ENCODE measurements around the gene PNO1.
A peak's percentile ranks its signal among the peaks of the same experiment; 100 is the strongest.
"Not testable (repeated sequence)": the region's sequence is repeated elsewhere in the genome, so short reads cannot be mapped to it uniquely, and the experiment has no call there.

Gene PNO1

DNA sequence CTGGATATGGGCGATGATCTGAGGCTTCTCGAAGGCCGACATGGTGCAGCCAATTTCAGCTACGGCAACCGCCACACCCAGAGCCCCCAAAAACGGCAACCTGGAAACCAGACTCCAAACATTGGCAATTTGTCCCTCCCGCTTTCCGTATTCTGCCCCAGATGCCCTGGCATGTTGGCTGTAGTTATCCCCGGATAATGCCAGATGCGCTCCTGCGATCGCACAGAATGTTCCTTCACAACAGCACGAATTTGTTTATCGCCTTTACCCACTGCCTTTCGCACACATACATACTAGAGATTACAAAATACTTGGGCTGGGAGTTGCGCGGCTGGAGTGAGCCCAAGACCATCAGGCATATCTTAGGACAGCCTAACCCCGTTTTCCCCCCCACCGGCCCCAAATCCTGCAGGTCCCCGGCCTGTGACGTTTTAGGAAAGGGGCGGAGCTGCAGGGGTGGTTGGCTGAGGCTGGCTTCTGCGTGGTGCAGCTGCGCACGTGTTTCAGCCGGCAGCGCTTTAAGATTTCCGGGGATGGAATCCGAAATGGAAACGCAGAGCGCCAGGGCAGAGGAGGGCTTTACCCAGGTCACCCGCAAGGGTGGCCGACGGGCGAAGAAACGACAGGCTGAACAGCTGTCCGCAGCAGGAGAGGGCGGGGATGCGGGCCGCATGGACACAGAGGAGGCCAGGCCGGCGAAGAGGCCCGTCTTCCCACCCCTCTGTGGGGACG is at the start of gene PNO1:
TSS of gene PNO1 (plus strand) at position 487 of the 732 bp plus-strand sequence. CDS start at position 534, 47 bp downstream.
- no peaks in the 10 kb centered on the region for H3K9me3 Mint-ChIP-seq
- peaks cover 81% of the 10 kb centered on the region for H3K36me3 Mint-ChIP-seq (ENCODE audit: low read depth)
- H3K27ac Mint-ChIP-seq: peak within 1 kb of the TSS; percentile 100
- H3K4me3 Mint-ChIP-seq: peak within 1 kb of the TSS; percentile 99
- H3K27me3 Mint-ChIP-seq: no peaks in the 10 kb centered on the region
- DNase-seq: peak; percentile 98
- peaks cover 52% of the 10 kb centered on the region for H3K4me1 Mint-ChIP-seq (ENCODE audit: low read depth)

GRCh38 chr2:68108120-68108519 is 49.6 kb upstream of the PNO1 start:
- Mint-ChIP-seq H3K4me3 (no peak overlapping the region), H3K27me3 (no peaks in the 10 kb centered on the region), H3K36me3 (ENCODE audit: low read depth) (peaks cover 5% of the 10 kb centered on the region), H3K27ac (no peak overlapping the region), H3K4me1 (ENCODE audit: low read depth) (no peaks in the 10 kb centered on the region), H3K9me3 (peaks cover 14% of the 10 kb centered on the region)
- DNase-seq: no peak

GRCh38 chr2:68110102-68110501 is 47.6 kb upstream of the PNO1 start:
- Mint-ChIP-seq H3K36me3 (ENCODE audit: low read depth) (peaks cover 5% of the 10 kb centered on the region), H3K4me3 (no peak overlapping the region), H3K27ac (no peak overlapping the region), H3K27me3 (no peaks in the 10 kb centered on the region), H3K4me1 (ENCODE audit: low read depth) (no peaks in the 10 kb centered on the region), H3K9me3 (peaks cover 14% of the 10 kb centered on the region)
- DNase-seq: no peak

DNA sequence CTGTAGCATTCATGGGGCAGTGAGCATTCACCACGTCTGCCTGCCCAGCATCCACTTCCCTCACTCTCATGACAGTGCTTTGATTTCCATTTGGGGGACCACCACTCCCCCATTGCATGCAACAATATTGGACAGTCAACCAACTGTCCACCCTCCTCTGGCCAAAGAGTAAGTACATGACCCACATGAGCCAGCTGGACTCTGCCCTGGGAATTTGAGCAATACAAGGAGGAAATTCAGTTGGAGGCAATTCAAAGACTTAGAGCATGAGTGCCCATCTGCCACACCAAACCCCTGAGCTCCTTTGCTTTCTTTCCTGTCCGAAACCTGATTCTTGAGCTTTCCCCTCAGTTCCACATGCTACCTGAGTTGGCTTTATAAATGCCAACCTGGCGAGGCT is 41.7 kb upstream of the PNO1 start:
- DNase-seq: no peak
- no peak overlapping the region for H3K4me3 Mint-ChIP-seq
- no peaks in the 10 kb centered on the region for H3K9me3 Mint-ChIP-seq
- H3K27me3 Mint-ChIP-seq: no peaks in the 10 kb centered on the region
- no peak overlapping the region for H3K27ac Mint-ChIP-seq
- no peaks in the 10 kb centered on the region for H3K4me1 Mint-ChIP-seq (ENCODE audit: low read depth)
- H3K36me3 Mint-ChIP-seq (ENCODE audit: low read depth): no peaks in the 10 kb centered on the region

- H3K27ac Mint-ChIP-seq; H3K4me1 Mint-ChIP-seq (ENCODE audit: low read depth); H3K36me3 Mint-ChIP-seq (ENCODE audit: low read depth); H3K27me3 Mint-ChIP-seq; H3K9me3 Mint-ChIP-seq; H3K4me3 Mint-ChIP-seq; DNase-seq: not testable (repeated sequence)
Observed at GRCh38 chr2:68117922-68118321, 39.8 kb upstream of the PNO1 start.

DNA sequence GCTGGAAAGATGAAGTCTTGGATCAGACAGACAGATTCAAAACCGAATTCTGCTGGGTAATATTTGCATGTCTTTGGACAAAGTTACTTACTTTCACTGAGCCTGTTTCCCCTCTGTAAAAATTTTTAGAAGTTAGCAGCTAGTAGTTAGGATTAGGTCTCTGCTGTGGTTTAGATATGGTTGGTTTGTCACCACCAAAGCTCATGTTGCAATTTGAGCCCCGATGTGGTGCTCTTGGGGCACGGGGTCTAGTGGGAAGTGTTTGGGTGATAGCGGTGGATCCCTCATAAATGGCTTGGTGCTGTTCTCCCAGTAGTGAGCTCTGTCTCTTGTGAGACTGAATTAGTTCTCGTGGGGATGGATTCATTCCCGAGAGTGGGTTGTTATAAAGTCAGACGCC is 38.9 kb upstream of the PNO1 start:
- Mint-ChIP-seq H3K27ac (no peak overlapping the region), H3K36me3 (ENCODE audit: low read depth) (no peaks in the 10 kb centered on the region), H3K9me3 (no peaks in the 10 kb centered on the region), H3K4me1 (ENCODE audit: low read depth) (peaks cover 4% of the 10 kb centered on the region), H3K4me3 (no peak overlapping the region), H3K27me3 (no peaks in the 10 kb centered on the region)
- DNase-seq: no peak

- no peak overlapping the region for H3K27ac Mint-ChIP-seq
- no peak for DNase-seq
- H3K27me3 Mint-ChIP-seq: no peaks in the 10 kb centered on the region
- H3K9me3 Mint-ChIP-seq: no peaks in the 10 kb centered on the region
- H3K4me3 Mint-ChIP-seq: no peak overlapping the region
- no peaks in the 10 kb centered on the region for H3K36me3 Mint-ChIP-seq (ENCODE audit: low read depth)
- peaks cover 4% of the 10 kb centered on the region for H3K4me1 Mint-ChIP-seq (ENCODE audit: low read depth)
Observed at GRCh38 chr2:68119504-68119903, 38.2 kb upstream of the PNO1 start.

DNA sequence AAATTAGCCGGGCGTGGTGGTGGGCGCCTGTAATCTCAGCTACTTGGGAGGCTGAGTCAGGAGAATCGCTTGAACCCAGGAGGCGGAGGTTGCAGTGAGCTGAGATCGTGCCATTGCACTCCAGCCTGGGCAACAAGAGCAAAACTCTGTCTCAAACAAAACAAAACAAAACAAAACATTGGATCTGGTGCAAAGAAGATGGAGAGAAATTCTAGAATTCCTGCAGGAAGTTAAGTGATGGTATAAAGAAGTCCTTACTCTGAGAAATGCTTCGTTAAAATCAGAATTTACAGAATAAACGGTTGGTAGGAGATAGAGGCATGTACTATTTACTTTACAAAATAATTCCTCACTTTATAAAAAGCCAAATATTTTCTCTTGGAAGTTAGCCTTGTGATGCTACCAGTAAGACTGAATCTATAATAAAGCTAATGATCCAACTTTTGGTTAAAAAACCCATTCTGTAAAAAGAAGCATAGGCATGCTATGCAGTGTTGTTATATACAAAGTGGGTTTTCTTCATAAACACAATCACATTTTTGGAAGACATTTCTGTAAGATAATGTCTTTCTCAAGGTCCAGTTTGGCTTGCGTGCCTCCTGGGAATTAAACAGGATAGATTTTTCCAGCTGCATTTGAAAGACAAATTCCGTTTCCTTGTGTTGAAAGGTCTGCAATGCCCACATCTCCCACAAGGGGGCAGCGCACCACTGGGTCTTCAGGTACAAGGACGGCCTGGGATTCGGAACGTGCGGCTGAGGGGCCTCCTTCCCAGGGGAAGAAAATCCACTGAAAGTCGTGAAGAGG is 35.6 kb upstream of the PNO1 start:
- Mint-ChIP-seq H3K4me1 (ENCODE audit: low read depth) (peaks cover 4% of the 10 kb centered on the region), H3K4me3 (no peak overlapping the region), H3K36me3 (ENCODE audit: low read depth) (no peaks in the 10 kb centered on the region), H3K27me3 (no peaks in the 10 kb centered on the region), H3K27ac (no peak overlapping the region), H3K9me3 (no peaks in the 10 kb centered on the region)
- peak; percentile 85 for DNase-seq

DNA sequence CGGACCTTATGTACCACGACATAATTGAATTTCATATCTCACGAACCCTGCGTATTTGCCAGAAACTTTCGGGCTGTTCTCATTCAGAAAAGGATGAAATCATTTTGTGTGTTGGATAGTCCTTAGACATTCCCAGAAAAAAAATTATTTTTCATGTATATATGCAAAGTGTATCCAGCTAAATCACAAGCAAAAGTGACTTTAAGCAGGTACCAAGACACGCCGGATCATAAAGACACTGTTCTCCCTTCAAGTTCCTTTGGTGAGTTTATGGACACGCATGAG is 35.1 kb upstream of the PNO1 start:
- Mint-ChIP-seq H3K9me3 (no peaks in the 10 kb centered on the region), H3K36me3 (ENCODE audit: low read depth) (no peaks in the 10 kb centered on the region), H3K27ac (no peak overlapping the region), H3K4me1 (ENCODE audit: low read depth) (peaks cover 4% of the 10 kb centered on the region), H3K4me3 (no peak overlapping the region), H3K27me3 (no peaks in the 10 kb centered on the region)
- no peak for DNase-seq

GRCh38 chr2:68124321-68124720 is 33.4 kb upstream of the PNO1 start:
- Mint-ChIP-seq H3K9me3 (no peaks in the 10 kb centered on the region), H3K4me1 (ENCODE audit: low read depth) (peaks cover 4% of the 10 kb centered on the region), H3K27ac (no peak overlapping the region), H3K36me3 (ENCODE audit: low read depth) (peaks cover 3% of the 10 kb centered on the region), H3K27me3 (no peaks in the 10 kb centered on the region), H3K4me3 (no peak overlapping the region)
- no peak for DNase-seq

- peaks cover 12% of the 10 kb centered on the region for H3K36me3 Mint-ChIP-seq (ENCODE audit: low read depth)
- no peaks in the 10 kb centered on the region for H3K27me3 Mint-ChIP-seq
- H3K4me1 Mint-ChIP-seq (ENCODE audit: low read depth): peaks cover 4% of the 10 kb centered on the region
- H3K9me3 Mint-ChIP-seq: no peaks in the 10 kb centered on the region
- no peak for DNase-seq
- H3K27ac Mint-ChIP-seq: no peak overlapping the region
- no peak overlapping the region for H3K4me3 Mint-ChIP-seq
Observed at GRCh38 chr2:68125821-68126220, 31.9 kb upstream of the PNO1 start.

DNA sequence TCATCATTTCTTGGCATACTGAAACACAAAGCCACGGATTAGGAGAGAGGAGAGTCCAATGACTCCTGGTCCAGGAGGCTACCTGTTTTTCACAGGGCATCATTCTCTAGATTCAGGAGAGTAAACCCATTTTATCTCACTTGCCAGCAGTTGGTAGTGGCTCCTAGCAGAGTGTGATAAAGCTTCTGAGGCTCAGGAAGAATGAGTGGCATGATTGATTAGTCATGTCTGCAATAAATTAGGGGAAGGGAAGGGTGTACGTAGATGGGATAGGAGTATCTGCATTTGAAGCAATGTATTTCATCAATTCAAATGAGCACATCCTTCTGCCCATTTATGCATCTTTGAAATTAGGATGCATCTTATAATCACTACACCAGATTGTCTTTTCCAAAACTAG is 31.1 kb upstream of the PNO1 start:
- DNase-seq: no peak
- no peaks in the 10 kb centered on the region for H3K9me3 Mint-ChIP-seq
- H3K4me3 Mint-ChIP-seq: no peak overlapping the region
- H3K27ac Mint-ChIP-seq: no peak overlapping the region
- peaks cover 4% of the 10 kb centered on the region for H3K4me1 Mint-ChIP-seq (ENCODE audit: low read depth)
- H3K36me3 Mint-ChIP-seq (ENCODE audit: low read depth): peaks cover 18% of the 10 kb centered on the region
- no peaks in the 10 kb centered on the region for H3K27me3 Mint-ChIP-seq

- Mint-ChIP-seq H3K27ac (no peak overlapping the region), H3K27me3 (no peaks in the 10 kb centered on the region), H3K4me3 (no peak overlapping the region), H3K9me3 (no peaks in the 10 kb centered on the region), H3K4me1 (ENCODE audit: low read depth) (peaks cover under 1% of the 10 kb centered on the region), H3K36me3 (ENCODE audit: low read depth) (peaks cover 29% of the 10 kb centered on the region)
- DNase-seq: no peak
Observed at GRCh38 chr2:68127358-68128242, 30.1 kb upstream of the PNO1 start.

DNA sequence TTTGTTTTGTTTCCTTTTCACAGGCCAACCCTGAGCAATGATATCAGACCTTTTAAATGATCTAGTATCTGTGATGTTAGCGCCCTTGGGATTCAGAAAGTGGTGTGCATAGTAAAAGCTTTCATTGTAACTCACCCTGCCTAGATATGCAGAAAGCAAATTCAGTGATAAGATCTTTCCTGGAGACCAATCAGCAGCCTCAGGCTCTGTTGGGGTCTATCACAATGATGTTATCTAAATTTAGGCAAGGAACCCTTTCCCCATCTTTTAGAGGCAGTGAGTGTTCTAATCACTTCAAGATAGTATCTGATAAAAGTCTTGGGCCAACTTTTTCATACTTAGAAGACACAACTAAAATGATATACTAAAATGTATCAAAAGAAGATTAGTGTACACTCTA is 23.6 kb upstream of the PNO1 start:
- peaks cover 82% of the 10 kb centered on the region for H3K36me3 Mint-ChIP-seq (ENCODE audit: low read depth)
- no peaks in the 10 kb centered on the region for H3K9me3 Mint-ChIP-seq
- H3K27ac Mint-ChIP-seq: no peak overlapping the region

GRCh38 chr2:68134554-68134953 is 23.1 kb upstream of the PNO1 start:
- Mint-ChIP-seq H3K9me3 (no peaks in the 10 kb centered on the region), H3K27ac (no peak overlapping the region), H3K4me1 (ENCODE audit: low read depth) (no peaks in the 10 kb centered on the region), H3K4me3 (no peak overlapping the region), H3K27me3 (no peaks in the 10 kb centered on the region), H3K36me3 (ENCODE audit: low read depth) (peaks cover 82% of the 10 kb centered on the region)
- no peak for DNase-seq

More for the DNA sequence above, 23.6 kb upstream of the PNO1 start:
- no peaks in the 10 kb centered on the region for H3K27me3 Mint-ChIP-seq
- DNase-seq: no peak
- no peaks in the 10 kb centered on the region for H3K4me1 Mint-ChIP-seq (ENCODE audit: low read depth)
- no peak overlapping the region for H3K4me3 Mint-ChIP-seq
